ENCODE results near the gene KDM7A. TPM values are rescaled to one million over a fixed set of nuclear protein-coding genes. Genes with fewer than 3 reads are reported as not detected.

KDM7A gene
- total and polyA plus RNA-seq, 2 of the 4 experiments (the other 2 are of a cell fraction): 1.5 to 2.3 TPM

GRCh38 chr7:140067052-140067451 is 109.7 kb downstream of the KDM7A start:
- peaks cover 2% of the 10 kb centered on the region; the same call in 1 of the 2 replicates for H3K27me3 ChIP-seq (ENCODE audit: control insufficient read depth, insufficient read depth, low read length)
- H3K4me2 ChIP-seq (ENCODE audit: low read depth, low read length): no peak overlapping the region
- H3K9ac ChIP-seq (ENCODE audit: low read depth, low read length): no peak overlapping the region
- DNase-seq: no peak
- no peak overlapping the region for H3K4ac ChIP-seq (ENCODE audit: low read depth, low read length)
- peaks cover 7% of the 10 kb centered on the region for H3K9me3 ChIP-seq (ENCODE audit: control insufficient read depth, insufficient read depth, low read length)
- H3K23ac ChIP-seq (ENCODE audit: low read depth, low read length): no peak overlapping the region
- H2BK20ac ChIP-seq (ENCODE audit: low read depth, low read length): no peak overlapping the region
- no peak overlapping the region for H3K4me3 ChIP-seq (ENCODE audit: insufficient read depth, low read depth, low read length)
- no peak overlapping the region for H4K8ac ChIP-seq (ENCODE audit: low read depth in 2 of 2, low read length in 2 of 2)
- ATAC-seq (ENCODE audit: low read depth): no peak
- intact Hi-C loops (cut with micrococcal nuclease) (no loop called here), dilution Hi-C loops (cut with HindIII; ENCODE audit: low sequenced_read_pairs, unreplicated experiment) (no loop called here), in situ Hi-C loops (cut with MboI; ENCODE audit: low sequenced_read_pairs) (no loop called here)
- H3K56ac ChIP-seq (ENCODE audit: extremely low read depth, insufficient read depth, low read length): no peak overlapping the region
- no peak overlapping the region for H3K14ac ChIP-seq (replicated peaks; ENCODE audit: low read depth, low read length)
- H3K18ac ChIP-seq (ENCODE audit: low read depth, low read length): no peak overlapping the region
- no peak overlapping the region for H4K5ac ChIP-seq (ENCODE audit: low read depth, low read length)
- H2AK9ac ChIP-seq (replicated peaks; ENCODE audit: low read depth, low read length, poor library complexity): no peak overlapping the region
- no peak for TF ChIP-seq USF2 (IDR thresholded peaks at IDR 0.05; ENCODE audit: low read depth, low read length)
- TF ChIP-seq RCOR1 (IDR thresholded peaks at IDR 0.05; ENCODE audit: insufficient replicate concordance, low read length): no peak
- TF ChIP-seq NFE2L2 (IDR thresholded peaks at IDR 0.05; ENCODE audit: low read depth, low read length): no peak
- TF ChIP-seq RFX5 (IDR thresholded peaks at IDR 0.05; ENCODE audit: low read depth, low read length): no peak
- no peak for TF ChIP-seq RAD21 (IDR thresholded peaks at IDR 0.05; ENCODE audit: low read length)
- TF ChIP-seq CHD1 (IDR thresholded peaks at IDR 0.05; ENCODE audit: low read depth, low read length): no peak
- TF ChIP-seq BHLHE40 (IDR thresholded peaks at IDR 0.05; ENCODE audit: low read depth, low read length): no peak
- no peak for TF ChIP-seq CTCF (conservative IDR thresholded peaks at IDR 0.05; ENCODE audit: low read depth, low read length)
- no peak for TF ChIP-seq ELK1 (IDR thresholded peaks at IDR 0.05; ENCODE audit: borderline replicate concordance, low read depth, low read length)
- no peak for TF ChIP-seq FOS (IDR thresholded peaks at IDR 0.05; ENCODE audit: low read depth, low read length)
- TF ChIP-seq SMC3 (IDR thresholded peaks at IDR 0.05; ENCODE audit: low read depth, low read length): no peak
- no peak for TF ChIP-seq MAZ (IDR thresholded peaks at IDR 0.05; ENCODE audit: borderline replicate concordance, low read depth, low read length)
- H3K9me1 ChIP-seq (ENCODE audit: insufficient read depth, low read length): no peaks in the 10 kb centered on the region
- no peak overlapping the region for H4K91ac ChIP-seq (ENCODE audit: insufficient read depth, low read depth, low read length)
- no peak overlapping the region for H2BK15ac ChIP-seq (ENCODE audit: low read depth, low read length)
- H2BK120ac ChIP-seq (ENCODE audit: low read depth, low read length): no peak overlapping the region
- no peak overlapping the region for H3K27ac ChIP-seq (ENCODE audit: insufficient read depth, low read length)
- H2AFZ ChIP-seq (replicated peaks; ENCODE audit: low read length, poor library complexity): no peak overlapping the region
- no peaks in the 10 kb centered on the region for H3K36me3 ChIP-seq (ENCODE audit: control insufficient read depth, insufficient read depth, low read length)
- CTCF ChIA-PET: no interaction called here
- POLR2A ChIA-PET (ENCODE audit: unreplicated experiment): no interaction called here
- no CpG with 5 or more reads among the region's 2 CpGs for WGBS, 2 experiments (ENCODE audit: extremely low coverage in 2 of 2, insufficient read length in 1 of 2)
- peaks cover 6 to 8% of the 10 kb centered on the region in 2 experiments; a peak in 2 of 4 replicates for H3K79me1 ChIP-seq (ENCODE audit: low read depth in 1 of 2, low read length in 2 of 2)
- BruUV-seq (replicated peaks): no TSS peak
- H2AK5ac ChIP-seq (ENCODE audit: low read depth, low read length): no peak overlapping the region
- H4K20me1 ChIP-seq (ENCODE audit: insufficient read depth, low read length): no peaks in the 10 kb centered on the region
- no peaks in the 10 kb centered on the region for H3K4me1 ChIP-seq (ENCODE audit: control insufficient read depth, insufficient read depth, low read length)
- H2BK5ac ChIP-seq (ENCODE audit: low read depth, low read length, poor library complexity, severe bottlenecking): no peak overlapping the region
